Stomach smooth muscle (tissue), 2 donors: ENCODE measurements around the gene TTC28.

ENCODE experiments used
- H3K27ac ChIP-seq: one replicate; pipeline ENCODE4 v1.7.0; 2013; ENCODE audit warnings: mild to moderate bottlenecking, low read length, inconsistent platforms
- H3K27me3 ChIP-seq, 2 donors: one replicate each; pipeline ENCODE4 v1.7.0; 2013; ENCODE audit warnings: low read length in 2 of 2; ENCODE audit not compliant: insufficient read depth in 2 of 2, control insufficient read depth in 1 of 2
- H3K36me3 ChIP-seq, 2 donors: one replicate each; pipeline ENCODE4 v1.7.0; 2013; ENCODE audit warnings: low read length in 2 of 2; ENCODE audit not compliant: control insufficient read depth in 2 of 2, insufficient read depth in 2 of 2
- H3K4me1 ChIP-seq: one replicate; pipeline ENCODE4 v1.7.0; 2013; ENCODE audit warnings: low read length; ENCODE audit not compliant: control insufficient read depth, insufficient read depth
- H3K4me3 ChIP-seq, 2 donors: one replicate each; pipeline ENCODE4 v1.7.0; 2013; ENCODE audit warnings: low read length in 2 of 2
- H3K9ac ChIP-seq, 2 donors: one replicate each; pipeline ENCODE4 v1.7.0; 2013; ENCODE audit warnings: low read length in 2 of 2, mild to moderate bottlenecking in 1 of 2
- H3K9me3 ChIP-seq, 2 donors: one replicate each; pipeline ENCODE4 v1.7.0; 2013; ENCODE audit warnings: low read length in 2 of 2; ENCODE audit not compliant: control insufficient read depth in 2 of 2
- donor health status: healthy.
- donor health status: Pancreatic carcinoma.

Gene TTC28

GRCh38 chr22:27933186-27933983 is 746.3 kb downstream of the TTC28 start:
- Histone ChIP-seq H3K27me3 (no peaks in the 10 kb centered on the region), H3K9me3 (no peaks in the 10 kb centered on the region), H3K27ac (no peak overlapping the region), H3K36me3 (no peaks in the 10 kb centered on the region), H3K4me1 (no peaks in the 10 kb centered on the region), H3K9ac (no peak overlapping the region), H3K4me3 (no peak overlapping the region)

- no peaks in the 10 kb centered on the region for H3K36me3 ChIP-seq
- no peaks in the 10 kb centered on the region for H3K9me3 ChIP-seq
- H3K4me1 ChIP-seq = no peaks in the 10 kb centered on the region
- no peak overlapping the region for H3K4me3 ChIP-seq
- no peak overlapping the region for H3K27ac ChIP-seq
- no peaks in the 10 kb centered on the region for H3K27me3 ChIP-seq
- no peak overlapping the region for H3K9ac ChIP-seq
Observed at GRCh38 chr22:27930331-27931060, 749.1 kb downstream of the TTC28 start.
